Tibial nerve (tissue), 4 donors: ENCODE results near the gene SELP. TPM values are rescaled to one million over a fixed set of nuclear protein-coding genes. Genes with fewer than 3 reads are reported as not detected.

Experiments used
- DNase-seq, 2 donors: peaks; one replicate each; pipeline ENCODE4 v3.0.0-alpha.2; 2019; ENCODE audit warnings: low spot score in 2 of 2
- H3K27ac ChIP-seq, 4 donors: fragments of 200-600 bp; sonication (generic) in 3 of 4; one replicate each; pipeline ENCODE4 v1.5.1; 2017 to 2019; ENCODE audit warnings: mild to moderate bottlenecking in 1 of 4
- H3K27me3 ChIP-seq, 2 donors: fragments of 200-600 bp; sonication (generic) in 1 of 2; one replicate each; pipeline versions ENCODE4 v1.5.1 to v1.6.0; 2017 to 2019
- H3K36me3 ChIP-seq, 3 donors: fragments of 200-600 bp; sonication (generic); one replicate each; pipeline ENCODE4 v1.5.1; 2018 to 2019
- H3K4me1 ChIP-seq, 4 donors: fragments of 200-600 bp; sonication (generic) in 3 of 4; one replicate each; pipeline ENCODE4 v1.5.1; 2017 to 2019
- H3K4me3 ChIP-seq, 4 donors: fragments of 200-600 bp; sonication (generic) in 3 of 4; one replicate each; pipeline ENCODE4 v1.5.1; 2017 to 2019; ENCODE audit warnings: mild to moderate bottlenecking in 1 of 4, moderate library complexity in 1 of 4
- H3K9me3 ChIP-seq, 4 donors: fragments of 200-600 bp; sonication (generic) in 3 of 4; one replicate each; pipeline ENCODE4 v1.5.1; 2017 to 2019
- CTCF ChIP-seq, 5 experiments: fragments of 200-600 bp in 3 of 5; fragments of 450-650 bp in 2 of 5; sonication (generic) in 3 of 5; IDR thresholded peaks; one replicate each; pipeline ENCODE4 v1.5.1; 2016 to 2019; ENCODE audit warnings: antibody characterized with exemption in 5 of 5, mild to moderate bottlenecking in 3 of 5, moderate library complexity in 2 of 5
- EP300 ChIP-seq, 2 donors: sonication (generic); formaldehyde crosslinking; IDR thresholded peaks; one replicate each; pipeline ENCODE4 v1.6.1; 2017; ENCODE audit warnings: antibody characterized with exemption in 2 of 2, mild to moderate bottlenecking in 1 of 2
- POLR2A ChIP-seq, 2 donors: fragments of 450-650 bp; IDR thresholded peaks; one replicate each; pipeline ENCODE4 v1.6.1; 2017; ENCODE audit warnings: antibody characterized with exemption in 2 of 2, mild to moderate bottlenecking in 2 of 2, moderate library complexity in 2 of 2
- WGBS, 2 donors: methylation state at CpG; one replicate each; pipeline ENCODE4 v1.1.5; 2018; 5-methylcytosine and 5-hydroxymethylcytosine counted together
- total RNA-seq, 4 donors: library from RNA; depleted of rRNA; stranded (reverse); fragments of >200 nt; gene quantifications; one replicate each; pipeline ENCODE4 v1.1.0, GENCODE V29; 2016

Gene SELP
- total RNA-seq, 4 donors from 2014 or later: 2.3 to 30.3 (median 14.8) TPM

- Histone ChIP-seq H3K9me3 (no peaks in the 10 kb centered on the region), H3K27me3 (no peaks in the 10 kb centered on the region), H3K4me3 (no peak overlapping the region), H3K36me3 (no peaks in the 10 kb centered on the region), H3K4me1 (no peaks in the 10 kb centered on the region), H3K27ac (no peak overlapping the region)
- TF ChIP-seq EP300 (IDR thresholded peaks at IDR 0.05) (no peak), CTCF (IDR thresholded peaks at IDR 0.05) (no peak), POLR2A (IDR thresholded peaks at IDR 0.05) (no peak)
- DNase-seq: no peak
- WGBS, 2 donors: 57 to 66% methylated on average over 5 of the region's 5 CpGs
These were observed 14.1 kb downstream of the SELP start for GRCh38 chr1:169615803-169616202.

GRCh38 chr1:169610858-169611257 is 19.1 kb downstream of the SELP start:
- TF ChIP-seq POLR2A (IDR thresholded peaks at IDR 0.05) (no peak), CTCF (IDR thresholded peaks at IDR 0.05) (no peak), EP300 (IDR thresholded peaks at IDR 0.05) (no peak)
- DNase-seq: no peak
- no peaks in the 10 kb centered on the region for H3K9me3 ChIP-seq
- no peaks in the 10 kb centered on the region for H3K36me3 ChIP-seq
- no peak overlapping the region for H3K4me3 ChIP-seq
- H3K4me1 ChIP-seq: no peaks in the 10 kb centered on the region
- 81 to 83% methylated on average over 6 of the region's 6 CpGs for WGBS, 2 donors
- no peak overlapping the region for H3K27ac ChIP-seq
- no peaks in the 10 kb centered on the region for H3K27me3 ChIP-seq

- peak in 1 of 2 donors; percentile 59 for TF ChIP-seq EP300 (IDR thresholded peaks at IDR 0.05)
- TF ChIP-seq CTCF (IDR thresholded peaks at IDR 0.05): no peak
- no peak for TF ChIP-seq POLR2A (IDR thresholded peaks at IDR 0.05)
- no peaks in the 10 kb centered on the region for H3K27me3 ChIP-seq
- H3K36me3 ChIP-seq: no peaks in the 10 kb centered on the region
- no peak overlapping the region for H3K27ac ChIP-seq
- WGBS, 2 donors: 46 to 52% methylated on average over 1 of the region's 1 CpG
- H3K4me1 ChIP-seq: no peaks in the 10 kb centered on the region
- no peak for DNase-seq
- no peaks in the 10 kb centered on the region for H3K9me3 ChIP-seq
- no peak overlapping the region for H3K4me3 ChIP-seq
These were observed 19.8 kb downstream of the SELP start for GRCh38 chr1:169610108-169610507.

- H3K27ac ChIP-seq: no peak overlapping the region
- H3K4me1 ChIP-seq: no peaks in the 10 kb centered on the region
- no peaks in the 10 kb centered on the region for H3K27me3 ChIP-seq
- TF ChIP-seq CTCF (IDR thresholded peaks at IDR 0.05) (no peak), POLR2A (IDR thresholded peaks at IDR 0.05) (no peak), EP300 (IDR thresholded peaks at IDR 0.05) (no peak)
- H3K36me3 ChIP-seq: no peaks in the 10 kb centered on the region
- no peak for DNase-seq
- no peaks in the 10 kb centered on the region for H3K9me3 ChIP-seq
- 71 to 89% methylated on average over 4 of the region's 4 CpGs for WGBS, 2 donors
- no peak overlapping the region for H3K4me3 ChIP-seq
These were observed 21.7 kb downstream of the SELP start for GRCh38 chr1:169608226-169608625.

GRCh38 chr1:169604781-169605560 is 25.0 kb downstream of the SELP start:
- no peak for TF ChIP-seq EP300 (IDR thresholded peaks at IDR 0.05)
- TF ChIP-seq CTCF (IDR thresholded peaks at IDR 0.05): no peak
- TF ChIP-seq POLR2A (IDR thresholded peaks at IDR 0.05): no peak
- DNase-seq: no peak
- WGBS, 2 donors: 61 to 63% methylated on average over 5 of the region's 5 CpGs

More at GRCh38 chr1:169604781-169605560, 25.0 kb downstream of the SELP start:
- H3K4me3 ChIP-seq: no peak overlapping the region
- no peaks in the 10 kb centered on the region for H3K9me3 ChIP-seq
- no peaks in the 10 kb centered on the region for H3K36me3 ChIP-seq
- H3K27ac ChIP-seq: no peak overlapping the region
- no peaks in the 10 kb centered on the region for H3K27me3 ChIP-seq
- no peaks in the 10 kb centered on the region for H3K4me1 ChIP-seq
